ENCODE data around the gene ZNF521.

ZNF521 gene

GRCh38 chr18:25228410-25228809, 123.6 kb downstream of the ZNF521 start:
- H3K9ac ChIP-seq (ENCODE audit: low read length in 2 of 2): no peak overlapping the region
- H3K9me3 ChIP-seq (ENCODE audit: control insufficient read depth in 2 of 2, low read length in 2 of 2): no peaks in the 10 kb centered on the region
- no peak overlapping the region for H3K4me3 ChIP-seq (ENCODE audit: low read length in 2 of 2)
- no peaks in the 10 kb centered on the region for H3K36me3 ChIP-seq (ENCODE audit: control insufficient read depth in 2 of 2, insufficient read depth in 2 of 2, low read length in 2 of 2)
- no peaks in the 10 kb centered on the region for H3K27me3 ChIP-seq (ENCODE audit: control insufficient read depth in 1 of 2, insufficient read depth in 2 of 2, low read length in 2 of 2)
- H3K27ac ChIP-seq (ENCODE audit: low read length): no peak overlapping the region
- peaks cover 9% of the 10 kb centered on the region for H3K4me1 ChIP-seq (ENCODE audit: control insufficient read depth, insufficient read depth, low read length)

GRCh38 chr18:25225151-25225550, 126.8 kb downstream of the ZNF521 start:
- H3K27me3 ChIP-seq (ENCODE audit: control insufficient read depth in 1 of 2, insufficient read depth in 2 of 2, low read length in 2 of 2): no peaks in the 10 kb centered on the region
- no peaks in the 10 kb centered on the region for H3K9me3 ChIP-seq (ENCODE audit: control insufficient read depth in 2 of 2, low read length in 2 of 2)
- H3K36me3 ChIP-seq (ENCODE audit: control insufficient read depth in 2 of 2, insufficient read depth in 2 of 2, low read length in 2 of 2): no peaks in the 10 kb centered on the region
- H3K9ac ChIP-seq (ENCODE audit: low read length in 2 of 2): no peak overlapping the region
- H3K4me1 ChIP-seq (ENCODE audit: control insufficient read depth, insufficient read depth, low read length): no peaks in the 10 kb centered on the region
- no peak overlapping the region for H3K4me3 ChIP-seq (ENCODE audit: low read length in 2 of 2)
- no peak overlapping the region for H3K27ac ChIP-seq (ENCODE audit: low read length)

GRCh38 chr18:25223899-25224886, 127.8 kb downstream of the ZNF521 start:
- H3K4me3 ChIP-seq (ENCODE audit: low read length in 2 of 2): no peak overlapping the region
- no peak overlapping the region for H3K27ac ChIP-seq (ENCODE audit: low read length)
- H3K9me3 ChIP-seq (ENCODE audit: control insufficient read depth in 2 of 2, low read length in 2 of 2): no peaks in the 10 kb centered on the region
- H3K4me1 ChIP-seq (ENCODE audit: control insufficient read depth, insufficient read depth, low read length): no peaks in the 10 kb centered on the region
- no peaks in the 10 kb centered on the region for H3K27me3 ChIP-seq (ENCODE audit: control insufficient read depth in 1 of 2, insufficient read depth in 2 of 2, low read length in 2 of 2)
- no peaks in the 10 kb centered on the region for H3K36me3 ChIP-seq (ENCODE audit: control insufficient read depth in 2 of 2, insufficient read depth in 2 of 2, low read length in 2 of 2)
- no peak overlapping the region for H3K9ac ChIP-seq (ENCODE audit: low read length in 2 of 2)

- Histone ChIP-seq H3K9ac (ENCODE audit: low read length in 2 of 2) (no peak overlapping the region), H3K4me3 (ENCODE audit: low read length in 2 of 2) (no peak overlapping the region), H3K9me3 (ENCODE audit: control insufficient read depth in 2 of 2, low read length in 2 of 2) (no peaks in the 10 kb centered on the region), H3K36me3 (ENCODE audit: control insufficient read depth in 2 of 2, insufficient read depth in 2 of 2, low read length in 2 of 2) (no peaks in the 10 kb centered on the region), H3K27me3 (ENCODE audit: control insufficient read depth in 1 of 2, insufficient read depth in 2 of 2, low read length in 2 of 2) (no peaks in the 10 kb centered on the region), H3K4me1 (ENCODE audit: control insufficient read depth, insufficient read depth, low read length) (no peaks in the 10 kb centered on the region), H3K27ac (ENCODE audit: low read length) (no peak overlapping the region)
Measured at GRCh38 chr18:25223211-25223610, 128.8 kb downstream of the ZNF521 start.

- no peak overlapping the region for H3K4me3 ChIP-seq (ENCODE audit: low read length in 2 of 2)
- no peaks in the 10 kb centered on the region for H3K36me3 ChIP-seq (ENCODE audit: control insufficient read depth in 2 of 2, insufficient read depth in 2 of 2, low read length in 2 of 2)
- no peaks in the 10 kb centered on the region for H3K27me3 ChIP-seq (ENCODE audit: control insufficient read depth in 1 of 2, insufficient read depth in 2 of 2, low read length in 2 of 2)
- no peaks in the 10 kb centered on the region for H3K9me3 ChIP-seq (ENCODE audit: control insufficient read depth in 2 of 2, low read length in 2 of 2)
- no peak overlapping the region for H3K27ac ChIP-seq (ENCODE audit: low read length)
- no peak overlapping the region for H3K9ac ChIP-seq (ENCODE audit: low read length in 2 of 2)
- no peaks in the 10 kb centered on the region for H3K4me1 ChIP-seq (ENCODE audit: control insufficient read depth, insufficient read depth, low read length)
Measured at GRCh38 chr18:25222648-25223047, 129.3 kb downstream of the ZNF521 start.

- no peaks in the 10 kb centered on the region for H3K9me3 ChIP-seq (ENCODE audit: control insufficient read depth in 2 of 2, low read length in 2 of 2)
Measured at GRCh38 chr18:25210622-25211021, 141.3 kb downstream of the ZNF521 start.

GRCh38 chr18:25192065-25192464, 159.9 kb downstream of the ZNF521 start:
- Histone ChIP-seq H3K27ac (ENCODE audit: low read length) (no peak overlapping the region), H3K9ac (ENCODE audit: low read length in 2 of 2) (no peak overlapping the region), H3K4me3 (ENCODE audit: low read length in 2 of 2) (no peak overlapping the region), H3K9me3 (ENCODE audit: control insufficient read depth in 2 of 2, low read length in 2 of 2) (no peaks in the 10 kb centered on the region), H3K4me1 (ENCODE audit: control insufficient read depth, insufficient read depth, low read length) (no peaks in the 10 kb centered on the region), H3K36me3 (ENCODE audit: control insufficient read depth in 2 of 2, insufficient read depth in 2 of 2, low read length in 2 of 2) (no peaks in the 10 kb centered on the region), H3K27me3 (ENCODE audit: control insufficient read depth in 1 of 2, insufficient read depth in 2 of 2, low read length in 2 of 2) (no peaks in the 10 kb centered on the region)

More at GRCh38 chr18:25210622-25211021, 141.3 kb downstream of the ZNF521 start:
- no peak overlapping the region for H3K27ac ChIP-seq (ENCODE audit: low read length)
- no peaks in the 10 kb centered on the region for H3K4me1 ChIP-seq (ENCODE audit: control insufficient read depth, insufficient read depth, low read length)
- H3K36me3 ChIP-seq (ENCODE audit: control insufficient read depth in 2 of 2, insufficient read depth in 2 of 2, low read length in 2 of 2): no peaks in the 10 kb centered on the region
- no peak overlapping the region for H3K4me3 ChIP-seq (ENCODE audit: low read length in 2 of 2)
- H3K27me3 ChIP-seq (ENCODE audit: control insufficient read depth in 1 of 2, insufficient read depth in 2 of 2, low read length in 2 of 2): no peaks in the 10 kb centered on the region
- no peak overlapping the region for H3K9ac ChIP-seq (ENCODE audit: low read length in 2 of 2)

GRCh38 chr18:25190472-25190871, 161.5 kb downstream of the ZNF521 start:
- H3K4me3 ChIP-seq (ENCODE audit: low read length in 2 of 2): no peak overlapping the region
- H3K36me3 ChIP-seq (ENCODE audit: control insufficient read depth in 2 of 2, insufficient read depth in 2 of 2, low read length in 2 of 2): no peaks in the 10 kb centered on the region
- H3K9ac ChIP-seq (ENCODE audit: low read length in 2 of 2): no peak overlapping the region
- H3K9me3 ChIP-seq (ENCODE audit: control insufficient read depth in 2 of 2, low read length in 2 of 2): no peaks in the 10 kb centered on the region
- H3K27me3 ChIP-seq (ENCODE audit: control insufficient read depth in 1 of 2, insufficient read depth in 2 of 2, low read length in 2 of 2): no peaks in the 10 kb centered on the region
- H3K4me1 ChIP-seq (ENCODE audit: control insufficient read depth, insufficient read depth, low read length): no peaks in the 10 kb centered on the region
- H3K27ac ChIP-seq (ENCODE audit: low read length): no peak overlapping the region

- no peaks in the 10 kb centered on the region for H3K4me1 ChIP-seq (ENCODE audit: control insufficient read depth, insufficient read depth, low read length)
Measured at GRCh38 chr18:25189391-25190185, 162.4 kb downstream of the ZNF521 start.

GRCh38 chr18:25187521-25188192, 164.3 kb downstream of the ZNF521 start:
- Histone ChIP-seq H3K4me3 (ENCODE audit: low read length in 2 of 2) (no peak overlapping the region), H3K36me3 (ENCODE audit: control insufficient read depth in 2 of 2, insufficient read depth in 2 of 2, low read length in 2 of 2) (no peaks in the 10 kb centered on the region), H3K9me3 (ENCODE audit: control insufficient read depth in 2 of 2, low read length in 2 of 2) (no peaks in the 10 kb centered on the region), H3K4me1 (ENCODE audit: control insufficient read depth, insufficient read depth, low read length) (no peaks in the 10 kb centered on the region), H3K27me3 (ENCODE audit: control insufficient read depth in 1 of 2, insufficient read depth in 2 of 2, low read length in 2 of 2) (no peaks in the 10 kb centered on the region), H3K27ac (ENCODE audit: low read length) (no peak overlapping the region), H3K9ac (ENCODE audit: low read length in 2 of 2) (no peak overlapping the region)

More at GRCh38 chr18:25189391-25190185, 162.4 kb downstream of the ZNF521 start:
- no peak overlapping the region for H3K9ac ChIP-seq (ENCODE audit: low read length in 2 of 2)
- H3K9me3 ChIP-seq (ENCODE audit: control insufficient read depth in 2 of 2, low read length in 2 of 2): no peaks in the 10 kb centered on the region
- H3K4me3 ChIP-seq (ENCODE audit: low read length in 2 of 2): no peak overlapping the region
- H3K27ac ChIP-seq (ENCODE audit: low read length): no peak overlapping the region
- no peaks in the 10 kb centered on the region for H3K27me3 ChIP-seq (ENCODE audit: control insufficient read depth in 1 of 2, insufficient read depth in 2 of 2, low read length in 2 of 2)
- no peaks in the 10 kb centered on the region for H3K36me3 ChIP-seq (ENCODE audit: control insufficient read depth in 2 of 2, insufficient read depth in 2 of 2, low read length in 2 of 2)
